Adrenal gland (tissue), 5 donors: Measurements from ENCODE around the gene FNIP2.

Experiments used
- CTCF ChIP-seq, 6 experiments: fragments of 450-650 bp in 4 of 6; fragments of 200-600 bp in 2 of 6; sonication (generic) in 1 of 6; IDR thresholded peaks; 1 replicate in 5 of 6; 2 replicates in 1 of 6; pipeline versions ENCODE4 v1.5.1 to v1.8.0; 2016 to 2021; ENCODE audit warnings: antibody characterized with exemption in 6 of 6, mild to moderate bottlenecking in 2 of 6, moderate library complexity in 1 of 6
- POLR2A ChIP-seq, 2 donors: fragments of 450-650 bp; IDR thresholded peaks; one replicate each; pipeline ENCODE4 v1.6.1; 2017; ENCODE audit warnings: antibody characterized with exemption in 2 of 2, mild to moderate bottlenecking in 2 of 2, moderate library complexity in 1 of 2
- donor health status: DM: no; HTN: no; CAD: no.

GRCh38 chr4:158811216-158811540, 42.4 kb downstream of the FNIP2 start:
- TF ChIP-seq CTCF (IDR thresholded peaks at IDR 0.05) (no peak), POLR2A (IDR thresholded peaks at IDR 0.05) (no peak)
